Right lobe of liver (tissue), 4 donors: ENCODE data around the gene SLC48A1.

ENCODE experiments used
- POLR2A ChIP-seq: fragments of 450-650 bp; IDR thresholded peaks from one replicate; pipeline ENCODE4 v1.6.1; 2017; ENCODE audit warnings: antibody characterized with exemption, mild to moderate bottlenecking
- TF ChIP-seq, protein P1 (sequence below), 4 donors: fragments of 200-600 bp in 3 of 4; fragments of 450-650 bp in 1 of 4; IDR thresholded peaks; one replicate each; pipeline versions ENCODE4 v1.5.1 to v1.8.0; 2016 to 2022; ENCODE audit warnings: antibody characterized with exemption in 4 of 4, mild to moderate bottlenecking in 2 of 4
- donor health status: DM: no; HTN: no; CAD: no.
- donor health status: DM: no; HTN: no; CAD: no.
- donor health status: DM: no; HTN: yes; CAD: no.

DNA sequence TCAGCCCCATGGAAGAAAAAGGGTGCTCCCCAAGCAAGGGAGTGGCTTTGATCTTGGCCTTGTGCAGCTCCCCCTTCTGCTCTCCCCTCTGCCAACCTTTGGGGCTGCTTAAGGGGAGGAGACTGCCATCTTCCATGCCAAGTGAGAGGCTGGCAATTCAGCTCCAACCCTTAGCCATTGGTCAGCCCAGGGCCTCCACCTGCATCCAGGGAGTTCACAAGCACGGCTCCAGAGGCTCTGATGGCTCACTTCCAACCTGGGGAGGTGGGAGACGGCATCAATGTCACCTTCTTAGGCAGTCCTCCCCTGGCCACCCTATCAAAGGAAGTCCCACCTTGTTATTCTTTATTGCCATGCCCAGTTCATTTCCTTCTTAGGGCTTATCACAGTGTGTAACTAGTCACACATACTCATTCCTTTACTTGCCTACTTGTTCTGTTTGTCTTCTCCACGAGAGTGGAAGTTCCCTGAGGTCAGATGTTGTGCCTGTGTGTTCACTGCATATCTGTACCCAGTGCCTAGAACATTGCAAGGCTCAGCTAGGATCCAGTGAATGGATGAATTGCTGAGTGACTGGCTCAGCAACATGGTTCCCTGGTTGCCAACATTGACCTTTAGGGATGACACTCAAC lies 41.6 kb downstream of the SLC48A1 start:
- TF ChIP-seq, protein P1, sequence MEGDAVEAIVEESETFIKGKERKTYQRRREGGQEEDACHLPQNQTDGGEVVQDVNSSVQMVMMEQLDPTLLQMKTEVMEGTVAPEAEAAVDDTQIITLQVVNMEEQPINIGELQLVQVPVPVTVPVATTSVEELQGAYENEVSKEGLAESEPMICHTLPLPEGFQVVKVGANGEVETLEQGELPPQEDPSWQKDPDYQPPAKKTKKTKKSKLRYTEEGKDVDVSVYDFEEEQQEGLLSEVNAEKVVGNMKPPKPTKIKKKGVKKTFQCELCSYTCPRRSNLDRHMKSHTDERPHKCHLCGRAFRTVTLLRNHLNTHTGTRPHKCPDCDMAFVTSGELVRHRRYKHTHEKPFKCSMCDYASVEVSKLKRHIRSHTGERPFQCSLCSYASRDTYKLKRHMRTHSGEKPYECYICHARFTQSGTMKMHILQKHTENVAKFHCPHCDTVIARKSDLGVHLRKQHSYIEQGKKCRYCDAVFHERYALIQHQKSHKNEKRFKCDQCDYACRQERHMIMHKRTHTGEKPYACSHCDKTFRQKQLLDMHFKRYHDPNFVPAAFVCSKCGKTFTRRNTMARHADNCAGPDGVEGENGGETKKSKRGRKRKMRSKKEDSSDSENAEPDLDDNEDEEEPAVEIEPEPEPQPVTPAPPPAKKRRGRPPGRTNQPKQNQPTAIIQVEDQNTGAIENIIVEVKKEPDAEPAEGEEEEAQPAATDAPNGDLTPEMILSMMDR (IDR thresholded peaks at IDR 0.05), result no peak
- no peak for TF ChIP-seq POLR2A
